GM18498 (cell line): ENCODE data around the gene PRDM11.

Experiments
- ATAC-seq: cut with Tn5 transposase; IDR thresholded peaks from one replicate; pipeline ENCODE4 v1.9.1; 2021; ENCODE audit warnings: mild to moderate bottlenecking, moderate library complexity; ENCODE audit not compliant: unreplicated experiment

The PRDM11 gene

GRCh38 chr11:45141631-45142030 lies 4.8 kb upstream of the PRDM11 start:
- ATAC-seq, result no peak

GRCh38 chr11:45142241-45143055 lies 4.0 kb upstream of the PRDM11 start:
- no peak for ATAC-seq

DNA sequence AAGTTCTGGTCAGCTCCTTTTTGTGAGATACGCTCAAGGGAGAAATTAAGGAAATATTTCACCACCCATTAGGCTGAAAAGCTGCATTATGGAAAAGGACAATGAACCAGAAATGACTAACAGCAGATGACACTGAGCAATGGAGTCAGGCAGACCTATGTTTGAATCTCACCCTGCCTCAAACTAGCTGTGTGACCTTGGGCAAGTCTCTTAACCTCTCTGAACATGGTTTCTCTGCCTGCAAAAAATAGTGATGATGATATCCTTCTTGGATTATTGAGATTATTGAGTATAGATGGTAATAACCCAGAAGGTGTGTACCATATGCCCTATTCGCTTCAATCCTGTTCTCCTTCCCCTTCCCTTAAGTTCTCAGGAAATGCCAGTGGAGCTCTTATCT lies 2.9 kb upstream of the PRDM11 start:
- ATAC-seq, result no peak

- ATAC-seq, result no peak
Measured at GRCh38 chr11:45144126-45145082, 2.0 kb upstream of the PRDM11 start.

DNA sequence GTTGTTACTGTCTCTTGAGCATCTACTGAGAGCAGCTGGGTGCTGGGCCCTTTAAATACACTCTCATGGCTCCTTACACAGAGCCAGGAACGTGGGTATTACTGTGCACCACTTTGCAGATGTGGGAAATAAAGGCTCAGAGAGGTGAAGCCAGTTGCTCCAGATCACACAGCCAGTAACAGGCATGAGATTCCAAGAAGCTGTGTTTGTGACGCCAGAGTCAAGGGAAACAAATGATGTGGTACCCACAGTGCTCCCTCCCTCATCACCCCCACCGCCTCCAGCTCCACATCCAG lies 1.4 kb upstream of the PRDM11 start:
- no peak for ATAC-seq

DNA sequence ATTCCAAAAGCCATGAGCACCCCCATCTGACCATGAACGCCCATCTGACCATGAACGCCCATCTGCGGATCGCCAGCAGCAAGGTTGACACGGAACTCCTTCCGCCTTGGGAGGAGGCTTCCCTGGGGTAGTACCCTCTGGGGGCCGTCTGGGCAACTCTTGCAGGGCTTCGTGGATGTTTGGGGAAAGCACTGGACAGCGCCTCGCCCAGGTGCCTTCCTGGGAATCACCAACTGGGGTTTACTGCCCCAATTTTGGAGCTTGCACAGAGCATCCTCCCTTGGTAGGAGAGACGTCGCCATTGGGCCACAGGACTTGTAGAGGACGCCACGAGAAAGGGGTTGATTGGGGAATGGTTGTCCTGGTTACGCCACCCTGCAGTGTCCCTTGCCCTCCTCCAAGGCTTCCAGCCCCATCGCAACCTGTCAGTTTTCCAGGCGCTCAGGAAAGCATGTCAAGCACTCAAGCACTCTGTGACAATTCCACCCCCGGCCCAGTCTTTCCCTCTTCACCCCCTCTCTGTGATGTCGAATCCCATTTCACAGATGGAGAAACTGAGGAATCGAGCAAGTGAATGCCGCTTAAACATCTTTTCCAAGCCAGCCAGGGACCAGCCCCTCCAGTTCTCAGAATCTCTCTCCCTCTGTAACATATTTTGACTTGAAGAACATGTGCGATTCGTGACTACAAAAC lies 914 bp upstream of the PRDM11 start:
- no peak for ATAC-seq

DNA sequence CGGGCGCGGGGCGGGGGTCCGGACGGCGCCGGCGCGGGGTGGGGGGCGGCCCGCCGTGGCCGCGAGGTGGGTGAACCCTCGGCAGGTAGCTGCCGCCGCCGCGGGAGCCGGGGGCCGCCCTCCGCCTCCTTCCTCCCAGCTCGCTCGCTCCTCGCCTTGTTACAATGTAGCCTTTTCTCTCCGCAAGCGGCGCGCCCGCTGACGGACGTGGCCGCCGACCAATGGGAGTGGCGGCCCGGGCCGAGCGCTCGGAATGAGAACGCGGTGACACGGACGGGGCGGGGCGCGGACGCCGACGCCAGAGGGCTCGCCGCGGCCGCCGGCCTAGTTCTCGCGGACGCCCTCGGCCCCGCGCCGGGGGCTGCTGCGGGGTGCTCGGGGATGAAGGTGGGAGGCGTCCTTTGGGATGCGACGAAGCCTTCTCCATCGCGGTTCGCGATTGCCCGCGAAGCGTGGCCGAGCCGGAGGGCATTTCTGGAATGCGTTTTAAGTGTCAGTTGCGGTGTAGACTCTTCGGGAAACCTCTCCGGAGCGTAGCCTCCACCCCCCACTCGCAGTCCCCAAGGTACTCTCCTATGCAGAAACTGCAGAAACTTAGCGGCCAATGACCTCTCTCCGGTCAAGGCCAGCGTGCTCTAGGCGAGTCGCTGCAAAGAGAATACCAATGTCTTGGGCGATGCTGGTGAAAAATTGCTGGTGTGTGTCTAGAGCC lies 734 bp downstream of the PRDM11 start:
- peak; percentile 99 for ATAC-seq

- no peak for ATAC-seq
Measured at GRCh38 chr11:45147891-45148675, 1.6 kb downstream of the PRDM11 start.

- no peak for ATAC-seq
Measured at GRCh38 chr11:45149483-45150056, 3.1 kb downstream of the PRDM11 start.

- no peak for ATAC-seq
Measured at GRCh38 chr11:45150301-45150700, 3.9 kb downstream of the PRDM11 start.

GRCh38 chr11:45150943-45151342 lies 4.5 kb downstream of the PRDM11 start:
- ATAC-seq, result no peak

GRCh38 chr11:45151362-45151982 lies 5.0 kb downstream of the PRDM11 start:
- no peak for ATAC-seq

- ATAC-seq, result no peak
Measured at GRCh38 chr11:45152740-45153595, 6.5 kb downstream of the PRDM11 start.

DNA sequence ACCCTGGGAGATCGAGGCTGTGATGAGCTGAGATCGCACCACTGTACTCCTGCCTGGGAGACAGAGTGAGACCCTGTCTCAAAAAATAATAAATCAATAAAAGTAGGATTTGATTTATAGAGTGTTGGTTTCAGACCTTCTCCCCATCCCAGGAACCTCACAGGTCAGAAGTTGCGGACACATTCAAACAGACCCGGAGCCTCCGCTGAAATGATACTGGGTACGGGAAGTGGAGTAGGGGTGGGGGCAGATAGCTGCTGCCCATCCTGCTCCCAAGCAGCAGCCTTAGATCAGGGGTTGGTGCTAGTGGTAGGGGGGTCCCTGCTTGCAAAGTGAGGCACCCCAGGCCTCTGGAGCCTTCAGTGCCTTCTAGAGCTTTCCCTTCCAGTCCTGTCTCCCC lies 7.8 kb downstream of the PRDM11 start:
- no peak for ATAC-seq

- ATAC-seq, result no peak
Measured at GRCh38 chr11:45155058-45155551, 8.7 kb downstream of the PRDM11 start.

DNA sequence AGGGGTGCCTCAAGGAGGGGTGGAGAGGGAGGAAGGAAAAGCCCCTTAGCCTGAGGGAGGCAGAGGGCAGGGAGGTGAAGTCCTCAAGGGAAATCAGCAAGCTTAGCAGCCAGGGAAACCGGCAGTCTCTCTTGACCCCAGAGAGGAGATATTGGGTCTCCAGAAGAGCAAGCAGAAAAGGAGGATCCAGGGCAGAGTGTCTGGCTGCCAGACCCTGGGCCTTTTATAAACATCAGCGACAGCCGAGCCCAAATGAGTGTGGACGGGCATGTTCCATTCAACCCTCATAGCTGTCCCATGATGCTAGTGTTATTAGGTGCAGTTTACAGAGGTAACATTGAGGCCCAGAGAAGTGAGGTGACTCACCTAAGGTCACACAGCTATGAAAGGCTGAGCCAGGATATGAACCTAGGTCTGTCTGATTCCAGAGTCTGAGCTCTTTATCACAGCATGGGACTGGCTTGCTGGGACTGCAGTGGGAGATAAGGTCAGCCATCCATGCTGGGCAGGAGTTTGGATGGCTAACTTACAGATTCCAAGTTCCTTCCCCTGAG lies 9.3 kb downstream of the PRDM11 start:
- no peak for ATAC-seq

- ATAC-seq, result no peak
Measured at GRCh38 chr11:45156201-45156600, 9.8 kb downstream of the PRDM11 start.

- no peak for ATAC-seq
Measured at GRCh38 chr11:45156741-45157140, 10.3 kb downstream of the PRDM11 start.
